GM21786 (cell line): ENCODE measurements around the gene PTCRA.
"Not testable (repeated sequence)": the region's sequence is repeated elsewhere in the genome, so short reads cannot be mapped to it uniquely, and the experiment has no call there.

Experiments
- ATAC-seq: cut with Tn5 transposase; IDR thresholded peaks from one replicate; pipeline ENCODE4 v1.9.1; 2021; ENCODE audit not compliant: unreplicated experiment

The PTCRA gene

GRCh38 chr6:42939810-42940167 lies 23.9 kb downstream of the PTCRA start:
- no peak for ATAC-seq

- ATAC-seq: no peak
Observed at GRCh38 chr6:42940493-42941045, 24.7 kb downstream of the PTCRA start.

- ATAC-seq: not testable (repeated sequence)
Observed at GRCh38 chr6:42941356-42941755, 25.5 kb downstream of the PTCRA start.

- no peak for ATAC-seq
Observed at GRCh38 chr6:42942444-42942843, 26.6 kb downstream of the PTCRA start.

- no peak for ATAC-seq
Observed at GRCh38 chr6:42947950-42948349, 32.1 kb downstream of the PTCRA start.

GRCh38 chr6:42952389-42952788 lies 36.5 kb downstream of the PTCRA start:
- no peak for ATAC-seq

GRCh38 chr6:42954405-42954804 lies 38.6 kb downstream of the PTCRA start:
- ATAC-seq: not testable (repeated sequence)

- no peak for ATAC-seq
Observed at GRCh38 chr6:42958125-42958524, 42.3 kb downstream of the PTCRA start.

GRCh38 chr6:42959917-42960242 lies 44.0 kb downstream of the PTCRA start:
- no peak for ATAC-seq

GRCh38 chr6:42960243-42961019 lies 44.6 kb downstream of the PTCRA start, which contains the start of gene GNMT:
Gene GNMT (plus strand): TSS chr6:42960754. CDS start chr6:42960768, 14 bp downstream.
- no peak for ATAC-seq

- ATAC-seq: no peak
Observed at GRCh38 chr6:42961020-42961470, 45.2 kb downstream of the PTCRA start.

GRCh38 chr6:42962096-42962495 lies 46.2 kb downstream of the PTCRA start:
- ATAC-seq: no peak

- ATAC-seq: no peak
Observed at GRCh38 chr6:42962502-42963178, 46.8 kb downstream of the PTCRA start.

- ATAC-seq: no peak
Observed at GRCh38 chr6:42963179-42963854, 47.5 kb downstream of the PTCRA start.

- ATAC-seq: no peak
Observed at GRCh38 chr6:42963855-42964605, 48.2 kb downstream of the PTCRA start.

- no peak for ATAC-seq
Observed at GRCh38 chr6:42966571-42966970, 50.7 kb downstream of the PTCRA start.

GRCh38 chr6:42967228-42967627 lies 51.4 kb downstream of the PTCRA start:
- ATAC-seq: no peak

GRCh38 chr6:42968126-42968701 lies 52.4 kb downstream of the PTCRA start:
- ATAC-seq: no peak

- no peak for ATAC-seq
Observed at GRCh38 chr6:42968783-42969182, 52.9 kb downstream of the PTCRA start.

- no peak for ATAC-seq
Observed at GRCh38 chr6:42969431-42969830, 53.6 kb downstream of the PTCRA start.

GRCh38 chr6:42969934-42970333 lies 54.1 kb downstream of the PTCRA start:
- no peak for ATAC-seq
